Measurements from ENCODE around the gene PP2D1.

DNA sequence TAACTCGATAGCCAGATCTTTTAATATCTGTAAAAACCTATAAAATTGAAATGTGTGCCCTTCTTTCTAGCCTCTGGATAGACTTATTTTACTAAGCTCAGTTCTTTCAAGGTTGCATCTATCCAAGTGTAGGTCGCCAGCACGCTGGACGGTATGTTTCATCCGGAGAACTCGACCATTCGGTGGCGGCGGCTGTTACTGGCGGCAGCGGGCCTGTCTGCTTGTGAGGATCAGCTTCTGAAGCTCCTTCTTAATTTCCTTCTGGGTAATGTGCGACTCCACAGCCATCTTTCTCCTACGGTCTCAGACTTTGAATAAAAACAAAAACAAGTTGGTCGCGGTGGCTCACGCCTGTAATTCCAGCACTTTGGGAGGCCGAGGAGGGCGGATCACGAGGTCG is 4.1 kb downstream of the PP2D1 start:
- TF ChIP-seq CTCF (IDR thresholded peaks at IDR 0.05; ENCODE audit: low read depth, low read length), result no peak
- TF ChIP-seq POLR2A (IDR thresholded peaks at IDR 0.05; ENCODE audit: extremely low read depth, insufficient read length), result no peak
- TF ChIP-seq MYC (IDR thresholded peaks at IDR 0.05; ENCODE audit: low read depth, low read length), result no peak
